Measurements from ENCODE around the gene TREML4.
"Not testable (repeated sequence)": the region's sequence is repeated elsewhere in the genome, so short reads cannot be mapped to it uniquely, and the experiment has no call there.

Gene TREML4

GRCh38 chr6:41232667-41233066, 4.5 kb downstream of the TREML4 start:
- H3K9me3 ChIP-seq (ENCODE audit: control insufficient read depth, low read length): no peaks in the 10 kb centered on the region
- H3K9ac ChIP-seq: no peak overlapping the region
- no peak overlapping the region for H3K27ac ChIP-seq
- no peaks in the 10 kb centered on the region for H3K27me3 ChIP-seq (ENCODE audit: control insufficient read depth, insufficient read depth, low read length)
- H3K4me1 ChIP-seq: no peaks in the 10 kb centered on the region
- no peaks in the 10 kb centered on the region for H3K36me3 ChIP-seq (ENCODE audit: control insufficient read depth, insufficient read depth, low read length)
- H3K4me3 ChIP-seq (ENCODE audit: low read depth, low read length): no peak overlapping the region
- H3K4me2 ChIP-seq (ENCODE audit: low read length): no peak overlapping the region
- no peak for TF ChIP-seq CTCF (IDR thresholded peaks at IDR 0.05)
- H3K79me2 ChIP-seq: no peaks in the 10 kb centered on the region
- H2AFZ ChIP-seq: no peak overlapping the region

GRCh38 chr6:41236276-41236675, 8.1 kb downstream of the TREML4 start:
- Histone ChIP-seq H3K79me2 (no peaks in the 10 kb centered on the region), H3K27ac (no peak overlapping the region), H3K4me1 (no peaks in the 10 kb centered on the region), H3K36me3 (ENCODE audit: control insufficient read depth, insufficient read depth, low read length) (no peaks in the 10 kb centered on the region), H2AFZ (no peak overlapping the region), H3K9ac (no peak overlapping the region), H3K4me3 (ENCODE audit: low read depth, low read length) (no peak overlapping the region), H3K27me3 (ENCODE audit: control insufficient read depth, insufficient read depth, low read length) (no peaks in the 10 kb centered on the region), H3K4me2 (ENCODE audit: low read length) (no peak overlapping the region), H3K9me3 (ENCODE audit: control insufficient read depth, low read length) (no peaks in the 10 kb centered on the region)
- no peak for TF ChIP-seq CTCF (IDR thresholded peaks at IDR 0.05)

GRCh38 chr6:41237128-41237527, 9.0 kb downstream of the TREML4 start:
- Histone ChIP-seq H3K79me2 (no peaks in the 10 kb centered on the region), H2AFZ (no peak overlapping the region), H3K27ac (no peak overlapping the region), H3K4me3 (ENCODE audit: low read depth, low read length) (no peak overlapping the region), H3K27me3 (ENCODE audit: control insufficient read depth, insufficient read depth, low read length) (no peaks in the 10 kb centered on the region), H3K36me3 (ENCODE audit: control insufficient read depth, insufficient read depth, low read length) (no peaks in the 10 kb centered on the region), H3K4me2 (ENCODE audit: low read length) (no peak overlapping the region), H3K9ac (no peak overlapping the region), H3K4me1 (no peaks in the 10 kb centered on the region), H3K9me3 (ENCODE audit: control insufficient read depth, low read length) (no peaks in the 10 kb centered on the region)
- TF ChIP-seq CTCF (IDR thresholded peaks at IDR 0.05): no peak

GRCh38 chr6:41239467-41240159, 11.5 kb downstream of the TREML4 start:
- no peak for TF ChIP-seq CTCF (IDR thresholded peaks at IDR 0.05)
- H3K4me2 ChIP-seq (ENCODE audit: low read length): no peak overlapping the region
- H3K36me3 ChIP-seq (ENCODE audit: control insufficient read depth, insufficient read depth, low read length): no peaks in the 10 kb centered on the region
- no peaks in the 10 kb centered on the region for H3K27me3 ChIP-seq (ENCODE audit: control insufficient read depth, insufficient read depth, low read length)
- H3K79me2 ChIP-seq: no peaks in the 10 kb centered on the region
- no peak overlapping the region for H3K4me3 ChIP-seq (ENCODE audit: low read depth, low read length)
- no peaks in the 10 kb centered on the region for H3K4me1 ChIP-seq
- no peaks in the 10 kb centered on the region for H3K9me3 ChIP-seq (ENCODE audit: control insufficient read depth, low read length)
- no peak overlapping the region for H2AFZ ChIP-seq
- H3K27ac ChIP-seq: no peak overlapping the region
- H3K9ac ChIP-seq: no peak overlapping the region

GRCh38 chr6:41246529-41246928, 18.4 kb downstream of the TREML4 start:
- H3K27me3 ChIP-seq (ENCODE audit: control insufficient read depth, insufficient read depth, low read length); H2AFZ ChIP-seq; H3K9ac ChIP-seq; H3K4me1 ChIP-seq; H3K36me3 ChIP-seq (ENCODE audit: control insufficient read depth, insufficient read depth, low read length); H3K27ac ChIP-seq; H3K9me3 ChIP-seq (ENCODE audit: control insufficient read depth, low read length); H3K79me2 ChIP-seq; H3K4me2 ChIP-seq (ENCODE audit: low read length); H3K4me3 ChIP-seq (ENCODE audit: low read depth, low read length): not testable (repeated sequence)
